GM21381 (cell line): ENCODE data around the gene ANO9.
"Not testable (repeated sequence)": the region's sequence is repeated elsewhere in the genome, so short reads cannot be mapped to it uniquely, and the experiment has no call there.

Source experiments
- ATAC-seq: cut with Tn5 transposase; IDR thresholded peaks from one replicate; pipeline ENCODE4 v1.9.1; 2021; ENCODE audit warnings: mild to moderate bottlenecking, moderate library complexity; ENCODE audit not compliant: unreplicated experiment

Gene ANO9

GRCh38 chr11:417652-418342 lies 24.0 kb downstream of the ANO9 start:
- ATAC-seq: no peak

- no peak for ATAC-seq
Observed at GRCh38 chr11:416757-417621, 24.8 kb downstream of the ANO9 start.

- ATAC-seq: no peak
Observed at GRCh38 chr11:416051-416756, 25.6 kb downstream of the ANO9 start.

GRCh38 chr11:415640-416041 lies 26.2 kb downstream of the ANO9 start:
- ATAC-seq: no peak

DNA sequence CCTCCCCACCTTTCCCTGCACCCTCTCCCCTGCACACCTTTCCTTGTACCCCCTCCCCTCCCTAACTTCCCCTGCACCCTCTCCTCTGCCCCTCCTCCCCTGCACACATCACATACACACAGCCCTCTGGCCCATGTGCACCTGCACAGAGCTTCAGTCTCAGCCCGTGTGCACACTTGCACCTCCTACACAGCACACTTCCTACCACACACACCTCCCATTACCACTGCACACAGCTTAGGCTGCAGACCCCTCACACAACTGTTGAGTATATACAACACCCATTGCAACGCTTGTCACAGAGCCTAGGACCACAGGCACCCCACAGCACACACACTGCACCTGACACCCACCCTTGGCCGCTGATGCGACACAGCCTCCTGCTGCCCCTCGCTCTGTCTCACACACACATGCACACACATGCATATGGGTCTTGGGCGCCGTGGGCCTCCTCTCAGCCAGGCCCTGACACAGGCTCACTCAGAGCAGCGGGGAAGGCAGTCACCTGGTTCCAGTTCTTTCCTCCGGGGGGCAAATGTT lies 27.4 kb downstream of the ANO9 start:
- ATAC-seq: no peak

GRCh38 chr11:413120-414081 lies 28.4 kb downstream of the ANO9 start:
- ATAC-seq: no peak

DNA sequence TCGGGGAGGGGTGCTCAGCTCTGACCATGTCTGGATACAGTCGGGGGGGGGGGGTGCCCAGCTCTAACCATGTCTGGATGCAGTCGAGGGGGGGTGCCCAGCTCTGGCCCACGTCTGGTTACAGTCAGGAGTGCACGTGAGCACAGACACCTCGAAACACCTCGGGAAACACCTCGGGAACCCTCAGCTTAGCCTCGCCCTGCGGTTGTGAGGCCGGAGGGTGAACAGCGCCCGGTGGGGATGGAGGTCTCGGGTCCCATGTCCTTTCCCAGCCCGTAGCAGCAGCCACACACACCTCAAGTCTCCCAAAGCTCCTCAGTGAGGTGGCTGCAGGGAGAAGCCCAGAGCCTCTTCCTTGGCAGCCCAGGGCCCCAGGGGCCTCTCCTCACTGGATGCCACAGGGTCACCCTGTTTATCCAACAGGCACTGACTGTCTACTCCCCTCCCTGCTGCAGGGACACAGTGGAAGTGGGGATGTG lies 29.1 kb downstream of the ANO9 start:
- no peak for ATAC-seq

DNA sequence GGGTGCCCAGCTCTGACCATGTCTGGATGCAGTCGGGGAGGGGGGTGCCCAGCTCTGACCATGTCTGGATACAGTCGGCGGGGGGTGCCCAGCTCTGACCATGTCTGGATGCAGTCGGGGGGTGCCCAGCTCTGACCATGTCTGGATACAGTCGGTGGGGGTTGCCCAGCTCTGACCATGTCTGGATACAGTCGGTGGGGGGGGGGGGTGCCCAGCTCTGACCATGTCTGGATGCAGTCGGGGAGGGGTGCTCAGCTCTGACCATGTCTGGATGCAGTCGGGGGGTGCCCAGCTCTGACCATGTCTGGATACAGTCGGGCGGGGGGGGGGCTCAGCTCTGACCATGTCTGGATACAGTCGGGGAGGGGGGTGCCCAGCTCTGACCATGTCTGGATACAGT lies 30.3 kb downstream of the ANO9 start:
- ATAC-seq: not testable (repeated sequence)

DNA sequence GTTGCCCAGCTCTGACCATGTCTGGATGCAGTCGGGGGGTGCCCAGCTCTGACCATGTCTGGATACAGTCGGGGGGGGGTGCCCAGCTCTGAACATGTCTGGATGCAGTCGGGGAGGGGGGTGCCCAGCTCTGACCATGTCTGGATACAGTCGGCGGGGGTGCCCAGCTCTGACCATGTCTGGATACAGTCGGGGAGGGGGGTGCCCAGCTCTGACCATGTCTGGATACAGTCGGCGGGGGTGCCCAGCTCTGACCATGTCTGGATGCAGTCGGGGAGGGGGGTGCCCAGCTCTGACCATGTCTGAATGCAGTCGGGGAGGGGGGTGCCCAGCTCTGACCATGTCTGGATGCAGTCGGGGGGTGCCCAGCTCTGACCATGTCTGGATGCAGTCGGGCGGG lies 31.1 kb downstream of the ANO9 start:
- ATAC-seq: not testable (repeated sequence)

DNA sequence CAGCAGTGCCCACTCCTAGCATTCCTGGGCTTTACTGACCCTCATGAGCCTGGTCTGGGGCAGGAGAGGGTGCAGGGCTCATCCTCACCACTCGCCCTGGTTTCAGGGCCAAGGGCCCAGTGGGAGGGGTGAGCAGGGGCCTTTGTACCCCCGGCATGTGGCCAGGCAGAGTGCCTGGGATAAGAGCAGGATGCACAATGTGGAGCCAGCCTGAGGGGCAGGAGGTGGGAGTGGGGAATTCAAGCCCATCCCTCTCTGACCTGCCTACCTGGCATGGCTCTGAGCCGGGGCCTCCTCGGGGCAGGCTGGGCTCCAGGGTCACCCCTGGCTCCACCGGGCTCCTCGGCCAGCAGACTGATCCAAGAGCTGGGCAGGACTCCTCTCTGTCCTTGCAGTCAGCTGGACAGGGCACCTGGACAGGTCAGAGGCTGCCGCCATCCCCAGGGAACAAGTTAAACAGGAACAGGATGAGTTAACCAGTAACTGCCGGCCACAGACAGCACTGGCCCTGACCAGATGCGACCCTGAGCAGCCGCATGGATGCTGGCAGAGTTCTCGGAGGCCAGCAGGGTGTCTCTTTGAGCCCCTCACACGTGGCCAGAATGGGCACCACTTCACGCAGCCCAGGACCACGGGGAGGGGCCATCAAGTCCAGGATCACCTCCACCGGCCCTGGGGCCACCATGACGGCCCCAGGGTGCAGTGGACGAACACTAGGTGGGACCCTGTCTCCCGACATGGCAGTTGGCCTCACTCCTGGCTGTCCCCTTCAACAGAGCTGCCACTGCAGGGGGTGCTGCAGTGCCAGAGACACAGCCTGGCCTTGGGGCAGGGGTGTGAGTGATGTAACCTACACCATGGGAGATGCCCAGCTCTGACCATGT lies 32.0 kb downstream of the ANO9 start:
- no peak for ATAC-seq

GRCh38 chr11:409008-409599 lies 32.7 kb downstream of the ANO9 start:
- no peak for ATAC-seq

- no peak for ATAC-seq
Observed at GRCh38 chr11:408154-409007, 33.4 kb downstream of the ANO9 start.

DNA sequence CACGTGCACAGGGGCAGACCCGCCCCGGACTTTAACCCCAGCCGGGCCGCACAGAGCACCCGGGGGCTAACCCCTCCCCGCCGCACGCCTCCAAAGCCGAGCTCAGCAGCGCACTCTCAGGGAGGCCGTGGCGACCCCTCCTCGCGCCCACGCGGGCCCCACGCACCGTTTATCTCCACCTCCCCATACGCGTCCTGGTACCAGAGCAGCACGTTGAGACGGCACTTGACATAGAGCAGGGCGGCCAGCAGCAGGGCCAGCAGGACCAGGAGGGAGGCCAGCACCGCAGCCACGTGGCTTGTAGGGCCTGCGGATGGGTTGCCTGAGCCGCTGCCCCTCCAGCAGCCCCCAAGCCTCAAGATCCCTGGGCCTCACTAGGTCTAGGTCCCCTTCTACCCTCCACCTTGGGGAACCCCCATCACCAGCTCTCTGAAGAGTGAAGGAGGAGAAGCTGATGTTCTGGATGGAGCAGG lies 34.1 kb downstream of the ANO9 start:
- ATAC-seq: peak; percentile 4

GRCh38 chr11:406796-407650 lies 34.8 kb downstream of the ANO9 start:
- ATAC-seq: peak; percentile 73

- ATAC-seq: no peak
Observed at GRCh38 chr11:405954-406795, 35.6 kb downstream of the ANO9 start.
